Inflammatory macrophage treated with lipopolysaccharide for 1 hour (primary cell): ENCODE results near the gene N4BP2L2.

Experiments used
- DNase-seq, 2 donors: peaks; one replicate each; pipeline ENCODE4 v3.0.0-alpha.2; 2020 to 2022

The N4BP2L2 gene

DNA sequence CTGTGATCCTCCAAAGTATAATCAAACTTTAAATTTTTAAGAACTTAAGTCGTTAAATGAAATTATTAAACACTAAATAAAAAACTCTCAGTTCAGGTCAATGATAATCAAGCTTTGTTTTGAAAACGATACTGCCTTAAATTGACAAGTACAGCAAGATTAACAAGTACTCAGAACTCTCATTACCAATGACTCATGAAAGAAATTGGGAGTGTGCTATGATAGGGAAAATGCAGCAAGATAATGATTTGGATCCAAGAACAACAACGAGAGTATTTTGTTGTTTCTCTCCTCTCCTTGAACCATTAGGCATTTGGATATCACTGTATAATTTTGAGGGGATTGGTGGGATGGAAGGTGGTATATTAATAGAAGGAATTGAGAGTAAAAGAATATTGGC is 10.2 kb downstream of the N4BP2L2 start:
- no peak for DNase-seq

GRCh38 chr13:32527151-32527550 is 11.4 kb downstream of the N4BP2L2 start:
- DNase-seq, result no peak

GRCh38 chr13:32525766-32526165 is 12.8 kb downstream of the N4BP2L2 start:
- no peak for DNase-seq

GRCh38 chr13:32515246-32515645 is 23.3 kb downstream of the N4BP2L2 start:
- no peak for DNase-seq

DNA sequence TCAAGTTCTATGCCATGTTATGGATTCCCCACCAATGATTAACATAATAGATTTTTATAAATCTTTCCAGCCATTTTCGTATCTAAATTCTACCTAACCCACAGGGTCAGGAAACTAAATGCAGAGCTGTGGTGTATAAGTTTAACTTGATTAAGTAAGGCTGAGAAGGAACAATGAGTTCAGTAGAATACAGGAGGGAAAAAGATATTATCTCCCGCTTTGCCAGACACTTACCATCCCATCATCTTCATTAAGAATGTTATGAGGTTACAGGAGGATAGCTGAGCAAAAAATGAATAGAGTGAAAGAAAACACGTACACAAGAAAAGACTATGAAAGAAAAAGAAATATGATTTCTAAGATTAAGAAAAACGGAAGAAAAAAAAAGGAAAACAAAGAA is 27.1 kb downstream of the N4BP2L2 start:
- DNase-seq, result no peak

- no peak for DNase-seq
These were observed 33.7 kb downstream of the N4BP2L2 start for GRCh38 chr13:32504876-32505275.

- no peak for DNase-seq
These were observed 34.3 kb downstream of the N4BP2L2 start for GRCh38 chr13:32504263-32504662.

DNA sequence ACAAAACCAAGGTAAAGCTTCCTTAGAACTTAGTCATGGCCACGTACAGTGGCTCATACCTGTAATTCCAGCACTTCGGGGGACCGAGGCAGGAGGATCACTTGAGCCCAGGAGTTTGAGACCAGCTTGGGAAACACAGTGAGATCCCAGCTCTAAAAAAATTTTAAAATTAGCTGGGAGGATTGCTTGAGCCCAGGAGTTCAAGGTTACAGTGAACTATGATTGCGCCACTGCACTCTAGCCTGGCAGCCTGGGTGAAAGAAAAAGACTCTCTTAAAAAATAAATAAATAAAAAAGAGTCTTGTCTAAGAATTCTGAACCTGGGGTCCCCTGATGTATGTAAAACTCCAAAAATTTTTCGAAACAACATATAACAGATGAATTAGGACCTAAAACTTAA is 34.9 kb downstream of the N4BP2L2 start:
- no peak for DNase-seq

DNA sequence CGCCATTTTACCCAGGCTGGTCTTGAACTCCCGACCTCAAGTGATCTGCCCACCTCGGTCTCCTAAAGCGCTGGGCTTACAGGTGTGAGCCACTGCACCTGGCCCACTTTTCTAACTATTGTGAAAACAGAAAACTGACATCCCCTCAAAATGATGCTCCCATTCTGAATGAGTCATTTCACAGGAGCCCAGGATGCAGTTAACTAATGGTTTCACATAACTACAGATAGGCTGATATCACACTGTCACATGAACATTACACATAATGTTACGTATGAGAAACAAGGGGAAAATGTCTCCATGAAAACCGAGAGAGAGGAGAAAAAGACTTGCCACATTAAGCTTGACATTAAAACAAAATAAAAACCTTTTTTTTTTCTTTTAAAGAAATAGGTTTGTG is 37.5 kb downstream of the N4BP2L2 start:
- no peak for DNase-seq

DNA sequence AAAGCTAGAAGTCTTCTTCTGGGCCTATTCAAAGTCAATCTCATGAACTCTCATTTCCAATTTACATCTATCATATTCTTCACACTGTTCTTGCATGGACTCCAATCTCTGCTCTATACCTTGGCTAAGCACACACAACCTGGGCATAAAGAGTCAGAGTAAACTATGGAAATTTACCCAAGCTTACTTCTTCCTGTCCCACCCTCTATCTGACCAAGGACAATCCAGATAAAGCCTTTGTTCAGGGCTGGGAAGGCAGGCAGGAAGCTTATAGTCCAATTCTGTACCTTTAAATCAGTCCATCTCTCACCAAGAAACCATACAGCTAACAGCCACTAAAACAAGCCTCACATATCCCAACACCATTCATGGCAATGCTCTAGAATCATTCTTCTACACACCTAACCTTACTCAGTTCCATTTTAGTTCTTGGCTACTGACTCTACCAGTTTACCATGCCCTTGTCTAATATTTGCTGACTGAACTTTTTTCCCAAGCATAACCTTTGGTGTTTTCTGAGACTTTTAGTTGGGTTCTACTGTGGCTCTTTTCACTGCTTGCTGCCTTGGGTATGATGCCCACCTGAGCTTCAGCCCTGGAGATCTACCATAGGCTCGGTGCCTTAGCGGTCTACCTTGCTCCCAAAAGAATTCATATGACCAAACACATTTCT is 38.9 kb downstream of the N4BP2L2 start:
- DNase-seq, result no peak

DNA sequence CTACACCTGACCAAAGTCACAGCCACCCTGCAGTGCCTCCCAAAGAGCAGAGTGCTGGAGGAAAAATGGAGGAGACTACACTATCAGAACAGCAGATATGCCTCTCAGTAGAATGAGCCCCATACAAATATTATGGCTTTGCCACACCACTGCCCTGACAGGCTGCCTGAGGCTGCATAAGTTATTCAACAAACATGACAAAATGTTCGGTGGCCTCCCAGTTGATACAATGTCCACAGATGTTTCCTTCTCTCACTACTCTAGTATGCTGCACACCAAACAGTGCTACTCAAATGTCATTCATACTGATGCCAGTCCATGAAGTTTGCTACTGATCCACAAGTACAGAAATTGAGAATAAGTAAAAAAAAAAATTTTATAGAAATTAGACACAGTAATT is 41.0 kb downstream of the N4BP2L2 start:
- DNase-seq, result no peak

- DNase-seq, result no peak
These were observed 41.9 kb downstream of the N4BP2L2 start for GRCh38 chr13:32496599-32497160.

DNA sequence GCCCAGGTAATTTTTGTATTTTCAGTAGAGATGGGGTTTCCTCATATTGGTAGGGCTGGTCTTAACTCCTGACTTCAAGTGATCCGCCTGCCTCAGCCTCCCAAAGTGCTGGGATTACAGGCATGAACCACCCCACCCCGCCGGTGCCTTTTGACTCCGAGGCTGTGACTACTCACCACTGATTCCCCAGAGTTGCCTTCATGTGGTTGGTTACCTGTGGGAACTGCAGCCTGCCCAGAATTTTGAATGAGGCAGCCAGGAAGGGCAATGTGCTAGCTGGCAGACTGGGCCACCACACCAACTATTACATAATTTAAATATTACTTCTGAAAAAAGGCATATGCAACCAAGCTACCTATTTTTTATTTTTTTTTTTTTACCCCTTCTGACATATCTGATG is 42.8 kb downstream of the N4BP2L2 start:
- DNase-seq, result no peak

DNA sequence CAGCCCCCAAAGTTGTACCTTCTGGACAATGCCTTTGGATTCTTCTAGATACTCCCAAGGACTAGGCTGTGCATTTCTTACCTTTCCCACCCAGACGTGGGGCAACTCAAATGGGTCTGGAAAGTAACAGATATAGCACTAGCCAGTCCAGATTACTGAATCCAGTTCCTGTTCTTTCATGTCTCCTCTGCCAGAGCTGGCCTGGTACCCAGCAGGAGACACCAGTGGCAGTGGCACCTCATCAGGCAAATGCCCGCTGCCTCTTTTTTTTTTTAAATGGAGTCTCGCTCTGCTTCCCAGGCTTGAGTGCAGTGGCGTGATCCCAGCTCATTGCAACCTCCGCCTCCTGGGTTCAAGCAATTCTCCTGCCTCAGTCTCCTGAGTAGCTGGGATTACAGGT is 43.2 kb downstream of the N4BP2L2 start:
- DNase-seq, result no peak

DNA sequence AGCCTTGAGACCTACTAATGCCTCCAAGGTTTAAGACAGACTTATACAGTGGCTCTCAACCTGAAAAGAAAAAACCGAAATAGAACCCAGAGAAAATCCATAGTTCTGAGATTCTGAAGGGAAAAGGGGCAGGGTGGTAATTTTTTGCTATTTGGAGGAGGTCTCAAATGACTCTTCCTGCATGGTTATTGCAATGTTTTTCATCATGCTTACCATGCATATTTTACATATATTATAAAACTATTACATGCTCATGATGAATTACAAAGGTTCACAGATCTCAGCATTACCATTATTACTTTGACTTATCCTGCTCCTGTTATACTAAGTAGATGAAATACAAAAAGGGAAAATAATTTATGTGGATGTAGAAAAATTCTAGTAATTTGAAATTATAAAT is 47.6 kb downstream of the N4BP2L2 start:
- DNase-seq, result no peak

DNA sequence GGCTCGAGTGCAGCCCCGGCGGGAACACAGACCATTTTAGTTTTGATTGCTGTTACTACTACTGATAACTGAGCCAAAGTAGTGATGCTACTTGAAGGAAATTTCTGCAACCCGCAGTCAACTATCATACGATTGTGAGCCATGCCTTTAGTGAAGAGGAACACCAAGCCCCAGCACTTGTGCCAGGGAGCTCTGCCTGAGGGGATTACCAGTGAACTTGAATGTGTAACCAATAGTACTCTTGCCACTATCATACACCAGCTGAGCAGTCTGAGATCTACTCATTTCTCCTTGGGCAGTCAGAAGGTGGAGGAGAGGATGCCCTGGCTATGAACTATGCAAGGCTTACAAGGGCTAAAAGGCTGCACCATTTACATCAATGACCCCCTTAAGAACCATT is 61.7 kb downstream of the N4BP2L2 start:
- DNase-seq, result no peak

DNA sequence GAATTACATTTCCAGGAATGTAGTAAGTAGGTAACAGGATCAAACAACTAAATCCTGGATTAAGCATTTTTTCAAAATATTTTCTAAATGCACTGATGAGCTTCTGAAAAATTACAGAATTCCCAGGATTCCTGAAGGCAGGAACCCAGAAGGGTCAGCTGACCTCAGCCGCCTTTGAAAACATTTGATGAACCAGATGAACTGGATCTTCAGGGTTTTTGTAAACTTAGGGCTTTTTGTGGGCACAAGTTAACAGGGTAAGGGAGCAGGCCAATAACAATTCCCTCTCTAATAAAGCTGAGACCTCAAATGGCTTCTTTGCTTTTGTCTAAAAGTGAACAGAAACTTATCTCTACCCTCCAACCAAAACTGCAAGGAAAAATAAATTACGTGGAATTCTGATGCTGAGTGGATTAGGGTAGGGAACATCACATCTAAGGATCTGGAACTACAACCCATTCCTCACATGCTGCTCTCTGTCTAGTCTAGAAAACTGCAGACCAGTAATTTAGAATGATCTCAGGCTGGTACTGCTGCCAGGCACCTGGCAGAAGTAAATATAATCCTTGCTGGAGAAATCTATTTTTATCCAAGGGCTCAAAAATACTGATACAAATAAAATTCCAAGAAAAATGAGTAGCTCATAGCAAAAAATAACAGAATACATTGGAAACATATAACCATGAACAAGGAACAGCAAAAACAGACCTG is 62.4 kb downstream of the N4BP2L2 start:
- DNase-seq, result no peak

DNA sequence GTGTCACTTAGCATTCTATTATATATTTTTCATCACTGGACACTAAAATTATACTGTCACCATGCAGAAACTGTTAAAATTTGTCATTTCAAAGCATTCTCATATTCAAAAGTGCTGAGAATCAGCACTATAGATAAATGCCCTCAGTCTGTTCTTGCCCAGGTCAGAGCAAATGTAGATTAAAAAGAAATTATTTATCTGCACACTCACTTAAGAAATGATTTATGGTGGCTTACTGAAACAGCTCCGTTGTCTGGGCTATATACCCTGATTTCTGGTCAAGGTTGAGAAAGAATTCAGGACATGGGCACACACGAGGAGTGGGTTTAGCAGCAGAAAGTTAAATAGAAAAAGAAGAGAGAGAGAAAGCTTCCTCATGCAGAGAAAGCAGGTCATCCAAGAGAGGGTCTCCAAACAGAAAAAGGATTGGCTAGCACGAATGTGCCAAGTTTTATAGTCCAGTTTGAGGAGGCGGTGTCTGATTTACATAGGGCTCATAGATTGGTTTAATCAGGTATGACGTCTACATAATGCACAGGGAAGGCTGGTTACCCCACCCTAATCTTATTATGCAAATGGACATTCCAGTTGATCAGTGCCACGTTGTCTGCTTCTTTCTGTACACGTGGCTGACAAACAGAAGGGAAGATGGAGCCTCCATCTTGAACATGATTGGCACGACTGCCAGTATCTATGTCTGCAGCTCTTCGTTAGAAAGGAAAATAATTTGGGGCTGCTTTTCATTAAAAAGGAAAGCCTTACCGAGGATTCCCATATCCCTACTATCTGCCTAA is 63.4 kb downstream of the N4BP2L2 start:
- DNase-seq, result no peak

- DNase-seq, result no peak
These were observed 64.9 kb downstream of the N4BP2L2 start for GRCh38 chr13:32473650-32474049.

- no peak for DNase-seq
These were observed 66.4 kb downstream of the N4BP2L2 start for GRCh38 chr13:32472194-32472621.

DNA sequence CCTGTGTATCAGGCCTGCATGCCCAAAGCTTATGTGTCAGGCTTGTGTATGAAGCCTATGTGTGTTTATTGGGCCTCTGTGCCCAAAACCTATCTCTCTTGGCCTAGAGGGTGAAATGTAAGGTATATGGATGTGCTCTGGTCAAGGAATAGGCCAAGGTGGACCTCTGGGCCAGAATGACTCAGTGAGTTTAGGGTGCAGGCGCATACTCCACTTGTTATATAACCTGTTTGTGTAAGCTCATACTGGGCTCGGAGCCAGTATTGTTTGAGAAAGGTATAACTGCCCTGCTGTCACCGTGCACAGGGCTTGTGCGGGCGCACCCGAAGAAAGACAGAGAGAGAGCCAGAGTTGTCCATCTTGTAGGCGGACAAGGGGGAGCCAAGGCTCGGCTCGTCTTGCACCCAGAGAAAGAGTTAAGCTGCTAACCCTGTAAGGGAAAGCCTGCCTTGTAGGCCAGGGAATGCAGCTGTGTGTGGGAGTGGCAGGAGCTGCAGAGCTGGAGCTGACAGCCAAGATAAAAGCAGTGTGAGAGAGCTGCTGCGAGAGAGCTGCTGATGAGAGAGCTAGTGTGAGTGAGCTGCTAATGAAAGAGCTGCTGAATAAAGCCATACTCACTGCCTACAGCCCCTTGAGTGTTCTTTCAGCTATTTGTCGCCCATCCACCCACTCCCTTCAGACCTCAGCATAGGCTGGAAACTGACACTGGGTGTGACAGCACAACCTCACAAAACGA is 67.2 kb downstream of the N4BP2L2 start:
- DNase-seq, result no peak

DNA sequence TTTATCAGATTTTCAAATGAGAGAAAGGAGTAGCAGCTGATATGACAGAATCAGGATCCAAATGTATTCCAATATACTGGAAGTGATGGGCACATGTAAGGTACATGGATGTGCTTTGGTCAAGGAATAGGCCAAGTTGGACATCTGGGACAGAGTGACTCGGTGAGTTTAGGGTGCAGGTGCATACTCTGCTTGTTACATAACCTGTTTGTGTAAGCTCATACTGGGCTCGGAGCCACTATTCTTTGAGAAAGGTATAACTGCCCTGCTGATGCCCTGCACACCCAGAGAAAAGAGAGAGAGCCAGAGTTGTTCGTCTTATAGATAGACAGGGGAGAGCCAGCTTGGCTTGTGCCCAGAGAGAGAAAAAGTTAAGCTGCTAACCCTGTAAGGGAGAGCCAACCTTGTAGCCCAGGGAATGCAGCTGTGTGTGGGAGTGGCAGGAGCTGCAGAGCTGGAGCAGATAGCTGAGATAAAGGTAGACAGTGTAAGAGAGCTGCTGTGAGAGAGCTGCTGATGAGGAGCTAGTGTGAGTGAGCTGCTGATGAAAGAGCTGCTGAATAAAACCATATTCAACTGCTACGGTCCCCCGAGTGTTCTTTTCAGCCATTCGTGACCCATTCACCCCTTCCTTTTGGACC is 70.0 kb downstream of the N4BP2L2 start:
- no peak for DNase-seq
